ENCODE measurements around the gene SCGN. TPM values are rescaled to one million over a fixed set of nuclear protein-coding genes. Genes with fewer than 3 reads are reported as not detected.

SCGN gene
- total RNA-seq, 1 donor from 2014 or later = not detected

GRCh38 chr6:25689966-25690365, 38.0 kb downstream of the SCGN start:
- no peak for DNase-seq (ENCODE audit: low read depth)
- TF ChIP-seq CTCF (conservative IDR thresholded peaks at IDR 0.05; ENCODE audit: low read depth, low read length) = no peak
- no peak overlapping the region for H3K4me3 ChIP-seq (ENCODE audit: low read depth, low read length)

- TF ChIP-seq CTCF (conservative IDR thresholded peaks at IDR 0.05; ENCODE audit: low read depth, low read length) = no peak
- H3K4me3 ChIP-seq (ENCODE audit: low read depth, low read length) = no peak overlapping the region
- no peak for DNase-seq (ENCODE audit: low read depth)
These were observed 39.9 kb downstream of the SCGN start for GRCh38 chr6:25691894-25692293.

GRCh38 chr6:25692472-25692871, 40.5 kb downstream of the SCGN start:
- no peak for TF ChIP-seq CTCF (conservative IDR thresholded peaks at IDR 0.05; ENCODE audit: low read depth, low read length)
- no peak overlapping the region for H3K4me3 ChIP-seq (ENCODE audit: low read depth, low read length)
- DNase-seq (ENCODE audit: low read depth) = peak; percentile 30

- TF ChIP-seq CTCF (conservative IDR thresholded peaks at IDR 0.05; ENCODE audit: low read depth, low read length) = no peak
- no peak overlapping the region for H3K4me3 ChIP-seq (ENCODE audit: low read depth, low read length)
- DNase-seq (ENCODE audit: low read depth) = no peak
These were observed 42.4 kb downstream of the SCGN start for GRCh38 chr6:25694366-25694765.

- DNase-seq (ENCODE audit: low read depth) = no peak
- H3K4me3 ChIP-seq (ENCODE audit: low read depth, low read length) = no peak overlapping the region
- no peak for TF ChIP-seq CTCF (conservative IDR thresholded peaks at IDR 0.05; ENCODE audit: low read depth, low read length)
These were observed 43.7 kb downstream of the SCGN start for GRCh38 chr6:25695671-25696070.

GRCh38 chr6:25697537-25698340, 45.7 kb downstream of the SCGN start:
- no peak for DNase-seq (ENCODE audit: low read depth)
- no peak for TF ChIP-seq CTCF (conservative IDR thresholded peaks at IDR 0.05; ENCODE audit: low read depth, low read length)
- no peak overlapping the region for H3K4me3 ChIP-seq (ENCODE audit: low read depth, low read length)

- DNase-seq (ENCODE audit: low read depth) = no peak
- no peak for TF ChIP-seq CTCF (conservative IDR thresholded peaks at IDR 0.05; ENCODE audit: low read depth, low read length)
- H3K4me3 ChIP-seq (ENCODE audit: low read depth, low read length) = no peak overlapping the region
These were observed 46.6 kb downstream of the SCGN start for GRCh38 chr6:25698631-25699030.
